Left kidney (tissue), 1 donor: ENCODE data around the gene ZAR1. TPM values are rescaled to one million over a fixed set of nuclear protein-coding genes. Genes with fewer than 3 reads are reported as not detected.

Source experiments
- polyA plus RNA-seq: library from polyadenylated mRNA; unstranded; fragments of 120-200 nt; gene quantifications from one replicate; pipeline ENCODE4 v1.2.1, GENCODE V29; 2013; ENCODE audit not compliant: insufficient read length

Gene ZAR1
- polyA plus RNA-seq, 1 donor: not detected

Other genes with a start within 250 kb of the ZAR1 start
- 5.5 TPM for gene TEC, start 220.4 kb upstream of the ZAR1 start, polyA plus RNA-seq
- 67.8 TPM for gene SLAIN2, start 148.7 kb upstream of the ZAR1 start, polyA plus RNA-seq
- gene SLC10A4, start 6.9 kb upstream of the ZAR1 start, polyA plus RNA-seq: 0.38 TPM